ENCODE data around the gene FBXO11.

- no peak for TF ChIP-seq CTCF (conservative IDR thresholded peaks at IDR 0.05 in 1 of 2, IDR thresholded peaks at IDR 0.05 in 1 of 2; ENCODE audit: low read depth in 1 of 2, low read length in 2 of 2)
- no peak for TF ChIP-seq EZH2 (IDR thresholded peaks at IDR 0.05; ENCODE audit: low read length, missing control alignments)
Measured at GRCh38 chr2:47741101-47741500, 165.2 kb downstream of the FBXO11 start.

Data from fibroblast of lung (primary cell).